Nephron (organoid): Measurements from ENCODE around the gene SCAMP2.
"Not testable (repeated sequence)": the region's sequence is repeated elsewhere in the genome, so short reads cannot be mapped to it uniquely, and the experiment has no call there.

ENCODE experiments used
- H3K27ac Mint-ChIP-seq, 3 experiments: 2 replicates each; pipeline ENCODE4 v1.8.0; 2020; ENCODE audit warnings: mixed read lengths in 3 of 3, mild to moderate bottlenecking in 2 of 3, moderate library complexity in 1 of 3
- H3K27me3 Mint-ChIP-seq: 2 replicates; pipeline ENCODE4 v1.8.0; 2021; ENCODE audit warnings: low read depth, mild to moderate bottlenecking, moderate library complexity, mixed read lengths
- H3K36me3 Mint-ChIP-seq: 2 replicates; pipeline ENCODE4 v1.8.0; 2020; ENCODE audit warnings: low read depth, mixed read lengths
- H3K4me1 Mint-ChIP-seq: 2 replicates; pipeline ENCODE4 v1.8.0; 2020; ENCODE audit warnings: mixed read lengths
- H3K4me3 Mint-ChIP-seq, 3 experiments: 2 replicates each; pipeline ENCODE4 v1.8.0; 2020; ENCODE audit warnings: mild to moderate bottlenecking in 3 of 3, mixed read lengths in 3 of 3, moderate library complexity in 2 of 3
- H3K9me3 Mint-ChIP-seq: 2 replicates; pipeline ENCODE4 v1.8.0; 2020; ENCODE audit warnings: mixed read lengths
- TF ChIP-seq, protein P1 (sequence below), 3 experiments: fragments of 200-600 bp; sonication (generic); IDR thresholded peaks; one replicate each; pipeline ENCODE4 v1.5.0; 2021; ENCODE audit warnings: antibody characterized with exemption in 3 of 3; ENCODE audit not compliant: unreplicated experiment in 3 of 3

SCAMP2 gene

GRCh38 chr15:74889390-74889882, 16.3 kb upstream of the SCAMP2 start:
- Mint-ChIP-seq H3K27ac (peak overlapping the region; percentile 86 to 92 (median 89)), H3K27me3 (no peaks in the 10 kb centered on the region), H3K4me1 (peaks cover 18% of the 10 kb centered on the region), H3K9me3 (no peaks in the 10 kb centered on the region), H3K36me3 (peaks cover 12% of the 10 kb centered on the region), H3K4me3 (peak overlapping the region; percentile 84 to 91 (median 89))
- TF ChIP-seq, protein P1, sequence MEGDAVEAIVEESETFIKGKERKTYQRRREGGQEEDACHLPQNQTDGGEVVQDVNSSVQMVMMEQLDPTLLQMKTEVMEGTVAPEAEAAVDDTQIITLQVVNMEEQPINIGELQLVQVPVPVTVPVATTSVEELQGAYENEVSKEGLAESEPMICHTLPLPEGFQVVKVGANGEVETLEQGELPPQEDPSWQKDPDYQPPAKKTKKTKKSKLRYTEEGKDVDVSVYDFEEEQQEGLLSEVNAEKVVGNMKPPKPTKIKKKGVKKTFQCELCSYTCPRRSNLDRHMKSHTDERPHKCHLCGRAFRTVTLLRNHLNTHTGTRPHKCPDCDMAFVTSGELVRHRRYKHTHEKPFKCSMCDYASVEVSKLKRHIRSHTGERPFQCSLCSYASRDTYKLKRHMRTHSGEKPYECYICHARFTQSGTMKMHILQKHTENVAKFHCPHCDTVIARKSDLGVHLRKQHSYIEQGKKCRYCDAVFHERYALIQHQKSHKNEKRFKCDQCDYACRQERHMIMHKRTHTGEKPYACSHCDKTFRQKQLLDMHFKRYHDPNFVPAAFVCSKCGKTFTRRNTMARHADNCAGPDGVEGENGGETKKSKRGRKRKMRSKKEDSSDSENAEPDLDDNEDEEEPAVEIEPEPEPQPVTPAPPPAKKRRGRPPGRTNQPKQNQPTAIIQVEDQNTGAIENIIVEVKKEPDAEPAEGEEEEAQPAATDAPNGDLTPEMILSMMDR (IDR thresholded peaks at IDR 0.05; ENCODE audit: unreplicated experiment in 3 of 3) = no peak

GRCh38 chr15:74888716-74889115, 15.6 kb upstream of the SCAMP2 start:
- Mint-ChIP-seq H3K9me3 (no peaks in the 10 kb centered on the region), H3K27ac (peak overlapping the region; percentile 86 to 92 (median 89)), H3K4me1 (peaks cover 18% of the 10 kb centered on the region), H3K36me3 (peaks cover 9% of the 10 kb centered on the region), H3K27me3 (no peaks in the 10 kb centered on the region), H3K4me3 (peak overlapping the region; percentile 84 to 91 (median 89))
- TF ChIP-seq, protein P1 (IDR thresholded peaks at IDR 0.05; ENCODE audit: unreplicated experiment in 3 of 3) = no peak

- Mint-ChIP-seq H3K4me1 (peaks cover 18% of the 10 kb centered on the region), H3K4me3 (peak overlapping the region in 1 of 3 experiments; percentile 45), H3K27ac (peak overlapping the region in 1 of 3 experiments; percentile 2)
- not testable (repeated sequence) for H3K9me3 Mint-ChIP-seq, H3K36me3 Mint-ChIP-seq, H3K27me3 Mint-ChIP-seq
These were observed 14.5 kb upstream of the SCAMP2 start for GRCh38 chr15:74887537-74888193.

DNA sequence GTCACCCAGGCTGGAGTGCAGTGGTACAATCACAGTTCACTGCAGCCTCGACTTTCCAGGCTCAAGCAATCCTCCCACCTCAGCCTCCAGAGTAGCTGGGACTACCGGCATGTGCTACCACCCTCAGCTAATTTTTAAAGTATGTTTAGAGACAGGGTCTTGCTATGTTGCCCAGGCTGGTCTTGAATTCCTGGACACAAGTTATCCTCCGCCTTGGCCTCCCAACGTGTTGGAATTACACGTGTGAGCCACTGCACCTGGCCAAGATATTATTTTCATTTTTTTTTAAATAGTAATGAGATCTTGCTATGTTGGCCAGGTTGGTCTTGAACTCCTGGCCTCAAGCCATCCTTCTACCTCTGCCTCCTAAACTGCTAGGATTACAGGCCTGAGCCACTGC, 12.3 kb upstream of the SCAMP2 start:
- H3K9me3 Mint-ChIP-seq = no peaks in the 10 kb centered on the region
- no peak overlapping the region for H3K4me3 Mint-ChIP-seq
- H3K36me3 Mint-ChIP-seq = no peaks in the 10 kb centered on the region
- TF ChIP-seq, protein P1 (IDR thresholded peaks at IDR 0.05; ENCODE audit: unreplicated experiment in 3 of 3) = no peak
- H3K4me1 Mint-ChIP-seq = peaks cover 14% of the 10 kb centered on the region
- peaks cover 7% of the 10 kb centered on the region for H3K27me3 Mint-ChIP-seq
- H3K27ac Mint-ChIP-seq = no peak overlapping the region

DNA sequence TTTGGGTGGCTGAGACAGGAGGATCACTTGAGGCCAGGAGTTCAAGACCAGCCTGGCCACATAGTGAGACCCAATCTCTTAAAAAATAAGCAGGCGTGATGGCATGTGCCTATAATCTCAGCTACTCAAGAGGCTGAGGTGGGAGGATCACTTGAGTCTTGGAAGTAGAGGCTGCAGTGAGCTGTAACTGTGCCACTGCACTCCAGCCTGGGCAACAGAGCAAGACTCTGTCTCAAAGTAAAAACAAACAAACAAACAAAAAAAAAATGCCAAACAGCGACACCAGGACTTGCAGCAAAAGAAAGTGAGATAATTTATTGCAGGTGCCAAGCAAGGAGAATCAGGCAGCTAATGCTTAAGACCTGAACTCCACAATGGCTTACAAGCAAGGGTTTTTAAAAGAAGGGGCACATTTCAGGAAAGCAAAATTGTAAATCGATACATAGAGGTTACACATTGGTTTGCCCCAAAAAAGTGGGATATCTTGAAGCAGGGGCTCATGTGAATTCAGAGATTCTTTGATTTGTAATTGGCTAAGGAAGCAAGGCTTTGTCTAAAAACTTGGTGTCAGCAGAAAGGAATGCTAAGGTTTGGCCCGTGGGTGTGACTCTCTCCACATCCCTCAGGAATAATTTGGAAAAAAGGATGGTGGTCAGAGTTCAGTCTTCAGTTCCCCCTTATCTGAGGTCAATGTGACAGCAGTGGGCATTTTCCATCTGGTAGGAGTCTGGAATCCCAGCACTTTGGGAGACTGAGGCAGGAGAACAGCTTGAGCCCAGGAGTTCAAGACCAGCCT, 11.5 kb upstream of the SCAMP2 start:
- no peak overlapping the region for H3K4me3 Mint-ChIP-seq
- H3K9me3 Mint-ChIP-seq = no peaks in the 10 kb centered on the region
- no peak overlapping the region for H3K27ac Mint-ChIP-seq
- H3K27me3 Mint-ChIP-seq = peaks cover 7% of the 10 kb centered on the region
- H3K4me1 Mint-ChIP-seq = peaks cover 9% of the 10 kb centered on the region
- H3K36me3 Mint-ChIP-seq = no peaks in the 10 kb centered on the region
- TF ChIP-seq, protein P1 (IDR thresholded peaks at IDR 0.05; ENCODE audit: unreplicated experiment in 3 of 3) = no peak

- peaks cover 7% of the 10 kb centered on the region for H3K27me3 Mint-ChIP-seq
- H3K4me3 Mint-ChIP-seq = no peak overlapping the region
- no peaks in the 10 kb centered on the region for H3K36me3 Mint-ChIP-seq
- H3K4me1 Mint-ChIP-seq = no peaks in the 10 kb centered on the region
- TF ChIP-seq, protein P1 (IDR thresholded peaks at IDR 0.05; ENCODE audit: unreplicated experiment in 3 of 3) = no peak
- no peaks in the 10 kb centered on the region for H3K9me3 Mint-ChIP-seq
- no peak overlapping the region for H3K27ac Mint-ChIP-seq
These were observed 9.4 kb upstream of the SCAMP2 start for GRCh38 chr15:74882528-74882927.
